SKM-1 treated with dmso at 0.1 percent for 144 hours (cell line): ENCODE measurements around the gene CCSER2.
"Not testable (repeated sequence)": the region's sequence is repeated elsewhere in the genome, so short reads cannot be mapped to it uniquely, and the experiment has no call there.

Experiments
- DNase-seq: peaks from one replicate; lab custom pipeline; 2025; ENCODE audit not compliant: unreplicated experiment; lab: John Stamatoyannopoulos, UW

The CCSER2 gene

DNA sequence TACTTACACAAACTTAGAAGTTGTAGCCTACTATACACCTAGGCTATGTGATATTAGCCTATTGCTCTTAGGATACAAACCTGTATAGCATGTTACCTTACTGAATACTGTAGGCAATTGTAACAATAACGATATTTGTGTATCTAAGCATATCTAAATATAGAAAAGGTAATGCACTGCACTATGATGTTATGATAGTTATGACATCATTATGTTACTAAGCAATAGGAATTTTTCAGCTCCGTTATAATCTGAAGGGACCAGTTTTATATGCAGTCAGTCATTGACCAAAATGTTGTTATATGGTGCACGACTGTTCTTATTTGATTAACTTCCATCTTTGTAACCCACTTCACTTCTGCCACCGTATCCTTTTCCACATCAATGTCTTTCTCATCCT is 62.0 kb downstream of the CCSER2 start:
- no peak for DNase-seq

- DNase-seq = no peak
These were observed 62.9 kb downstream of the CCSER2 start for GRCh38 chr10:84391326-84391725.

- DNase-seq = no peak
These were observed 63.8 kb downstream of the CCSER2 start for GRCh38 chr10:84392181-84392580.

DNA sequence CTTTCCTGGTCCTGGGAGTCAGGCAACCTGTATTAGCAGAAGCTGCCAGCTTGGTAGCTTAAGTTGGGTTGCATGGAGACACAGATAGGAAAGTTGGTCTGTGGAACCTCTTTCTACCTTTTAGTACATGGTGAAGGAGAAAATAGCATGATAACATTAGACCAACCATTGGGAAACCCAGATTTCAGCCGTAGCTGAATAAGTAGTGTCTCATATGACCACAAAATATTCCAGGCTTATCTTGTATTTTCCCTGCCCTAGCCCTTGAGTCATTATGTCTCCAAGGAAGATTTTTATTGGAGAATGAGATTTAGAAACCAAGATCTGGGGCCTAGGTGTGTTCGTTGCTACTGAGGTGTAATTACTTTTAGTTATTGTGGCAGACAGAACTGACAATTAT is 67.2 kb downstream of the CCSER2 start:
- DNase-seq = no peak

- no peak for DNase-seq
These were observed 69.4 kb downstream of the CCSER2 start for GRCh38 chr10:84397735-84398144.

- no peak for DNase-seq
These were observed 70.3 kb downstream of the CCSER2 start for GRCh38 chr10:84398696-84399095.

DNA sequence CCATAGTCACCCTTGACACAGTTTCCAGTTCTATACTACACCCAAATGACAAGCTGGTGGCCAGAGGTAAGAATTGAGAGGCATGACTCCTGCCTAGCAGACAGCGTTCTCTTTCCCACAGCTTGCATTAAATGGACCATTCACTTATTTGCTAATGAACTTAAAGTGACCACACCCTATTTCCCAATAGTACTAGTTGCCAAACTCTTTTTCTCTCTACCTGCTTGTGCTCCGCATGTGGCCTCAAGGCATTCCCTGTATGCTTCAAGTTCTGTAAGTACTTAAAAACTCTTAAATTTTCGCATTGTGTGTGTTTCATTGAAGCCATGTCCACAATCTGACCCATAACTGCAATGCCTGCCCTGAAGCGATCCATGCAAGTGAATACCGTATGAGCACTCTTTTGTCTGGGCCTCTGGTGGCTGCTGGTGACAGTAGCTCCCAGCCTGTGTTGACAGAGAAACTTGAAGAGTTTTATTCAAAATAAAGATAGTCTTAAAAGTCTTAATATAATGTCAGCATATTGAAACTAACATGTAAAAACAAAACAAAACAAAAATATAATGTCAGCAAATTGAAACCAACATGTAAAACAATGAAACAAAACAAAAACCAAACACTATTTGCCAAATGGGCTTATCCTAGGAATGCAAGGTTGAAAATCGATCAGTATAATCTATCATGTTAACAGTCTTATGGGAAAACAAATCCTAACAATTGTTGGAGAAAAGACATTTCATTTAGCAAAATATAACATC is 73.6 kb downstream of the CCSER2 start:
- no peak for DNase-seq

DNA sequence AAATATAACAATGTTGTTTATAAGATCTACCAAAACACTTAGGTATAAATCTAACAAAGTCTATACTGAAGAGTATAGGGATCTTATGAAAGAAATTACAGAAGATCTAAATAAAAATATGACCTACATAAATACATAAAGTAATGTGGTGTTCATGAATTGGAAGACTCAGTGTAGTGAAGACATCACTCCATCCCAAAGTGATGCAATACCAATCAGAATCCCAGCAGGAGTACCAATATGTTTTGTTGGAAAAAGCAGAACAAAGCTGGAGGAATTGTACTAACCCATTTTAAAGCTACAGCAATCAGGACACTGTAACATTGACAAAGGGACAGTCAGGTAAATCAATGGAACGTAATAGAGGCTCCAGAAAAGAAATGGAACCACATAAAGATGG is 76.4 kb downstream of the CCSER2 start:
- DNase-seq = no peak

DNA sequence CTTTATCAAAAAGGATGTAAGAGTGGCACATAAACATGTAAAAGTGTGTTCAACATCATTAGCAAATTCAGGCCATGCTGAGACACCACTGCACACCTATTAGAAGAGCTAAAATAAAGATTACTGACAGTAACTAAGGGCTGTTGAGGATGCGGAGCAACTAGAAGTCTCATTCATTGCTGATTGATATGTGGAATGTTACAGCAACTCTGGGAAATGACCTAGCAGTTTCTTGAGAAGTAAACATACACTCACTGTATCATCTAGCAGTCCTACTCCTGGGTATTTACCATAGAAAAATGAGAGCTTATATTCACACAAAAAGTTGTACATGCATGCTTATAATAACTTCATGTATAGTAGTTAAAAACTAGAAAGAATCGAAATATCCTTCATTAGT is 77.3 kb downstream of the CCSER2 start:
- DNase-seq = no peak

GRCh38 chr10:84406561-84406960 is 78.2 kb downstream of the CCSER2 start:
- DNase-seq = no peak

GRCh38 chr10:84407388-84408049 is 79.1 kb downstream of the CCSER2 start:
- DNase-seq = no peak

- DNase-seq = no peak
These were observed 84.1 kb downstream of the CCSER2 start for GRCh38 chr10:84412482-84412881.

GRCh38 chr10:84414110-84414509 is 85.7 kb downstream of the CCSER2 start:
- not testable (repeated sequence) for DNase-seq

DNA sequence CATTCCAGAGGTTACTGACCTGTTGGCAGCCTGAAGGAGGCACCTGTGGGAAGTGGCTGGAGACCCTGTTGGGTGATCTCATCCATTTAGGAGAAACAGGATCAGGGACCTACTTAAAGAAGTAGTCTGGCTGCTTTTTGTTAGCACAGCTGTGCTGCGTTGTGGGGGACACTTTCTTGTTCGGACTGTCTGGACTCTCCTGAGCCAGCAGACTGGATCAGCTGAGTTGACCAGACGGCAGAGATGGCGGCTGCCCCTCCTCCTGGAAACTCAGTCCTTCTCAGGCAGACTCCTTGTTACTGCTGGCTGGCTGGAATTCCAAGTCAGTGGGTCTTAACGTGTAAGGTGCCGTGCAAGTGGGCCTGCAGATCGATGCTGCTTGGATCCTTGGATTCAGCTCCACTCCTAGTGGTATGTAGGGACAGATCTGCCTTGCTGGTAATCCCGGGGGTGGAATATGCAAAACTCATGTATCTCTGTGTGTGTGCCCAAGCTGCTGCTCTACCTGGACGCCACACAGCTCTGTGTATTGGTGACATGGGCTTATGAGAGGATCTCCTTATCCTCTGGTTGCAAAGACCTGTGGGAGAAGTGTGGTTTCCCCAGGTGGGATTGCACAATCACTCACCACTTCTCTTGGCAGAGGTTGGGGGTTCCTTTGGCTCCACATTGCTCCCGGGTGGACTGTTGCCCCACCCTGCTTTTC is 87.3 kb downstream of the CCSER2 start:
- DNase-seq = no peak

- DNase-seq = no peak
These were observed 87.8 kb downstream of the CCSER2 start for GRCh38 chr10:84416245-84416555.

DNA sequence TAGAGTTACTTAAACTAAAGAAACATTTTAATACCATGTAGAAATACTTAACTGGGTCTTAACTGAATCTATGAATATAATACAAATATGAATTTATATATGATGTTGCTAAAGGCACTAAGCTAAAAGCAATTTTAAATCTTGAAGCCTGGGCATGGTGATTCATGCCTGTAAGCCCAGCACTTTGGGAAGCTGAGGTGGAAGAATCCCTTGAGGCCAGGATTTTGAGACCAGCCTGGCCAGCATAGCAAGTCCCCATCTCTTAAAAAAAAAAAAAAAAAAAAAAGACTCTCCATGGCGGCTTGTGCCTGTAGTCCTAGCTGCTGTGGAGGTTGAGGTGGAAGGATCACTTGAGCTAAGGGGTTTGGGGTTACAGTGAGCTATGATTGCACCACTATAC is 95.3 kb downstream of the CCSER2 start:
- no peak for DNase-seq

DNA sequence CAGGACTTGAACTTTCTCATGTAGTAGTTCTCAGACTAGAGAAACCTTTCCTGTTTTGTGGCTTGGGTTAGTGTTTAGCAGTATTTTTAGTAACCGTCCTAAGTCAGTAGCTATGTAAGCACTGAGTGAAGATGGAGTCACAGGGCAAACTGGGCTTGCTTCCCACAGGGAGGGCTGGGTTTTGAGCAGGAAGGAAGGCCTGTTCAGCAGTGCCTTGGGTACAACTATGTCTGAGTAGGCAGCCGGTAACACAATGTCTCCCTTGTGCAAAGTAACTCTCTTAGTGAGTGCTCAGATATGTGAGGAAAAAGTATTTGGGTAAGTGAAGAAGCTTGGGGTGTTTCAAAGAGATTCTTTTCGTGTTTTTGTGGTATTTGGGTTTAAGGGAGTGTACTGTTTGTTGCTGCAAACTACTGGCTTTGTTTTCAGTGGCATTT is 96.4 kb downstream of the CCSER2 start:
- no peak for DNase-seq

DNA sequence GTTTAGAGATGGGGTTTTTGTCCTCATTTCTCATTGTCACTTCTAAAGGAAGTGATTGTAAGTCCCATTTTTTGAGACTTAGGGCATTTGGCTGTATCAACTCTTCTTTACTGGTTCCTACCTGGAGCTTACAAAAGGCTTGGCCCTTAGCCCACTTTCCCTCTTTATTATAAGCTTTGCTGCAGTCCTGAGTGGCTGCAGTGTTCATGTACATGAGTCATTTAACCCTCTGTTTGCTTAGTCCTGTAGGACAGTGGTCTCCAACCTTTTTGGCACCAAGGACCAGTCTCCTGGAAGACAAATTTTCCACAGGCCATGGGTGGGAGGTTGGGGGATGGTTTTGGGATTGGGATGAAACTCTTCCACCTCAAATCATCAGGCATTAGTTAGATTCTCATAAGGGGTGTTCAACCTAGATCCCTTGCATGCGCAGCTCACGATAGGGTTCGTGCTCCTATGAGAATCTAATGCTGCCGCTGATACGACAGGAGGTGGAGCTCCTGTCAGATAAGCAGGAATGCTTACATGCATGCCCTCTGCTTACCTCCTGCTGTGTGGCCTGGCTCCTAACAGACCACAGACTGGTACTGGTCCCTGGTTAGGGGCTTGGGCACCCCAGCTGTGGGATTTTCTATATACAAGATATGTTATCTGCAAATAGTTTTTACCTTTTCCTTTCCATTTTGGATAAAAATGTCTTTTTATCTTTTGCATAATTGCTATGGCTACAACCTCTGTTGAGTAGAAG is 99.7 kb downstream of the CCSER2 start:
- no peak for DNase-seq

DNA sequence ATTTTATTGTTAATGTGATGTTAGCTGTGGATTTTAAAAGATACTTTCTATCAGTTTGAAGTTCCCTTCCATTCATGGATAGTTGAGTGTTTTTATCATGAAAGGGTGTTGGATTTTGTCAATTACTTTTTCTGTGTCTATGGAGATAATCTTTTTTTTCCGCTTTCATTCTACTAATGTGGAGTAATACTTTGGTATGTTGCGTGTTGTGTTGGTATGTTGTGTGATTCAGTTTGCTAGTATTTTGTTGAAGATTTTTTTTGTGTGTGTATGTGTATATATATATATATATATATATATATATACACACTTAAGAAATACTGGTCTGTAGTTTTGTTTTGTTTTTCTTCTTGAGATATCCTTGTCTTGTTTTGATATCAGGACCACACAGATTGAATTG is 100.3 kb downstream of the CCSER2 start:
- no peak for DNase-seq

GRCh38 chr10:84429926-84430520 is 101.6 kb downstream of the CCSER2 start:
- peak; percentile 33 for DNase-seq

DNA sequence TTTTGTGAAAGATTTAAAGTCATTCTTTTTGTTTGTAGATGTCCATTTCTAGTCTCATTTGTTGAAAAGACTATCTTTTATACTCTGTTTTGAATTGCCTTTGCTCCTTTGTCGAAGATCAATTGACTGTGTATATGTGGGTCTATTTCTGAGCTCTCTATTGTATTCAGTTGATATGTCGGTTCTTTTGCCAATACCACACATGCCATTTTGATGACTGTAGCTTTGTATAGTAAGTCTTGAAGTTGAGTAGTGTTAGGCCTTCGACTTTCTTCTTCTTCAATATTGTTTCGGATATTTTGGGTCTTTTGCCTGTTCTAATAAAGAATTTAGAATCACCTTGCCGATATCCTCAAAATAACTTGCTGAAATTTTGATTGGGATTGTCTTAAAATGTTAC is 104.5 kb downstream of the CCSER2 start:
- DNase-seq = no peak
